ENCODE results near the gene MAGEB3.

DNA sequence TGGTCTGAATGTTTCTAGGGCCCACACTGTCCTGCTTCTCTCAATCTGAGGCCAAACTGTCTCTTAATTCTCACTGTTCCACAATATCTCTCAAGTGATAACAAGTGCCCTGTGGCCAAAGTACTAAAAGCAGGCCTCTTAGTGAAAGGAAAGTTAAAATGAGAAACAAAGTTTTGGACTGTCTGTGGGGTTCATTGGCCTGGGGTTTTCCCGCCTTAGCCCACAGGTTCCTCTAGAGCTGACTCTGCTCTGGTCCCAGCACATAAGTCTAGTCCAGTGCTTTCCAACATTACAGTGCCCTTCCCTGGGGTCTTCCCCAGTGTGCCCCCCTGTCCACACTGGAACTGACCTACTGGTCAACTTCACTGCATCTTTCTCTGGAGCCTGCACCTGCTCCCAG lies 22.8 kb downstream of the MAGEB3 start:
- TF ChIP-seq, protein P1, sequence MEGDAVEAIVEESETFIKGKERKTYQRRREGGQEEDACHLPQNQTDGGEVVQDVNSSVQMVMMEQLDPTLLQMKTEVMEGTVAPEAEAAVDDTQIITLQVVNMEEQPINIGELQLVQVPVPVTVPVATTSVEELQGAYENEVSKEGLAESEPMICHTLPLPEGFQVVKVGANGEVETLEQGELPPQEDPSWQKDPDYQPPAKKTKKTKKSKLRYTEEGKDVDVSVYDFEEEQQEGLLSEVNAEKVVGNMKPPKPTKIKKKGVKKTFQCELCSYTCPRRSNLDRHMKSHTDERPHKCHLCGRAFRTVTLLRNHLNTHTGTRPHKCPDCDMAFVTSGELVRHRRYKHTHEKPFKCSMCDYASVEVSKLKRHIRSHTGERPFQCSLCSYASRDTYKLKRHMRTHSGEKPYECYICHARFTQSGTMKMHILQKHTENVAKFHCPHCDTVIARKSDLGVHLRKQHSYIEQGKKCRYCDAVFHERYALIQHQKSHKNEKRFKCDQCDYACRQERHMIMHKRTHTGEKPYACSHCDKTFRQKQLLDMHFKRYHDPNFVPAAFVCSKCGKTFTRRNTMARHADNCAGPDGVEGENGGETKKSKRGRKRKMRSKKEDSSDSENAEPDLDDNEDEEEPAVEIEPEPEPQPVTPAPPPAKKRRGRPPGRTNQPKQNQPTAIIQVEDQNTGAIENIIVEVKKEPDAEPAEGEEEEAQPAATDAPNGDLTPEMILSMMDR (IDR thresholded peaks at IDR 0.05): no peak
- no peak for TF ChIP-seq POLR2A (IDR thresholded peaks at IDR 0.05)

Measured in heart left ventricle (tissue), 13 donors.